HEK293 (cell line): ENCODE results near the gene ZMYND12.

ENCODE experiments used
- GLIS1 ChIP-seq: fragments of 450-650 bp; formaldehyde crosslinking; IDR thresholded peaks from 2 replicates; pipeline ENCODE4 v1.5.1; 2016; ENCODE audit warnings: missing biosample characterization, missing genetic modification characterization
- HOXA7 ChIP-seq: sonication (generic); formaldehyde crosslinking; IDR thresholded peaks from 2 replicates; pipeline ENCODE4 v1.8.1; 2022; ENCODE audit warnings: missing genetic modification reagents, borderline replicate concordance
- SP2 ChIP-seq: fragments of 450-650 bp; formaldehyde crosslinking; IDR thresholded peaks from 2 replicates; pipeline ENCODE4 v1.5.1; 2016; ENCODE audit warnings: missing biosample characterization, missing genetic modification characterization
- YY1 ChIP-seq: fragments of 450-650 bp; formaldehyde crosslinking; IDR thresholded peaks from 2 replicates; pipeline ENCODE4 v1.5.1; 2018; ENCODE audit warnings: missing biosample characterization, missing genetic modification characterization
- ZBTB48 ChIP-seq: fragments of 450-650 bp; formaldehyde crosslinking; IDR thresholded peaks from 2 replicates; pipeline ENCODE4 v1.5.1; 2016; ENCODE audit warnings: missing biosample characterization, missing genetic modification characterization
- ZNF138 ChIP-seq: fragments of 450-650 bp; formaldehyde crosslinking; IDR thresholded peaks from 2 replicates; pipeline ENCODE4 v1.5.1; 2016; ENCODE audit warnings: missing biosample characterization, missing genetic modification characterization, borderline replicate concordance
- ZNF146 ChIP-seq: fragments of 450-650 bp; formaldehyde crosslinking; IDR thresholded peaks from 2 replicates; pipeline ENCODE4 v1.5.1; 2016; ENCODE audit warnings: missing biosample characterization, missing genetic modification characterization
- ZNF19 ChIP-seq: fragments of 450-650 bp; formaldehyde crosslinking; IDR thresholded peaks from 2 replicates; pipeline ENCODE4; 2016; ENCODE audit warnings: missing biosample characterization, missing genetic modification characterization, low read depth
- ZNF24 ChIP-seq: fragments of 450-650 bp; formaldehyde crosslinking; IDR thresholded peaks from 2 replicates; pipeline ENCODE4 v1.5.1; 2016; ENCODE audit warnings: missing biosample characterization, missing genetic modification characterization
- ZNF274 ChIP-seq, 2 experiments: fragments of 200-500 bp in 1 of 2; fragments of 450-650 bp in 1 of 2; sonication (Bioruptor generic) in 1 of 2; formaldehyde crosslinking in 1 of 2; IDR thresholded peaks; 2 replicates each; pipeline versions ENCODE4 v1.5.1 to v1.6.1; 2014 to 2016; ENCODE audit warnings: borderline replicate concordance in 1 of 2, inconsistent platforms in 1 of 2, low read length in 1 of 2, missing biosample characterization in 1 of 2, missing genetic modification characterization in 1 of 2
- ZNF311 ChIP-seq: fragments of 450-650 bp; formaldehyde crosslinking; IDR thresholded peaks from 2 replicates; pipeline ENCODE4 v1.5.1; 2017; ENCODE audit warnings: missing biosample characterization, missing genetic modification characterization, borderline replicate concordance
- ZNF707 ChIP-seq: fragments of 450-650 bp; formaldehyde crosslinking; IDR thresholded peaks from 2 replicates; pipeline ENCODE4 v1.5.1; 2016; ENCODE audit warnings: missing biosample characterization, missing genetic modification characterization
- TF ChIP-seq, protein P1 (sequence below): fragments of 450-650 bp; formaldehyde crosslinking; IDR thresholded peaks from 2 replicates; pipeline ENCODE4 v1.5.1; 2016; ENCODE audit warnings: missing biosample characterization, missing genetic modification characterization

DNA sequence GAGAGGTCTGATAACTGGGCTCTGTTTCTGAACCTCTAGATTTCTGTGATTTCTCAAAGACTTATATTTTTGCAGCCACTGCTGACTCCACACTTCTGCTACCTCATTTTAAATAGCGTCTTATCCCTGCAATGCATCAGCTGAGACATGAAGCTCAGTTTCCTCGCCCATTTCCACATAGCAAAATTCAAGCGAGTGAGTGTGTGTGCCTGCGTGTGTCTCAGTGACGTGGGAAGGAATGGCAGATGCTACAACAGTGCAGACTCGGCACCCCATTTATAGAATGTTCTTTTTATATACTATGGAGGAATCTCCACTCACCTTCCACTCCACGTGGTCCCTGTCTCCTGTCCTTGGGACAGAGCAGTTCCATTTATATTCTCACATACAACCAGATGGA lies 35.7 kb downstream of the ZMYND12 start:
- no peak for TF ChIP-seq SP2 (tag by site-specific recombination)
- no peak for TF ChIP-seq ZNF138 (tag by site-specific recombination)
- no peak for TF ChIP-seq ZNF274 (IDR thresholded peaks at IDR 0.05; ENCODE audit: low read length)
- no peak for TF ChIP-seq ZNF274 (tag by site-specific recombination; IDR thresholded peaks at IDR 0.05; ENCODE audit: borderline replicate concordance)
- TF ChIP-seq, protein P1, sequence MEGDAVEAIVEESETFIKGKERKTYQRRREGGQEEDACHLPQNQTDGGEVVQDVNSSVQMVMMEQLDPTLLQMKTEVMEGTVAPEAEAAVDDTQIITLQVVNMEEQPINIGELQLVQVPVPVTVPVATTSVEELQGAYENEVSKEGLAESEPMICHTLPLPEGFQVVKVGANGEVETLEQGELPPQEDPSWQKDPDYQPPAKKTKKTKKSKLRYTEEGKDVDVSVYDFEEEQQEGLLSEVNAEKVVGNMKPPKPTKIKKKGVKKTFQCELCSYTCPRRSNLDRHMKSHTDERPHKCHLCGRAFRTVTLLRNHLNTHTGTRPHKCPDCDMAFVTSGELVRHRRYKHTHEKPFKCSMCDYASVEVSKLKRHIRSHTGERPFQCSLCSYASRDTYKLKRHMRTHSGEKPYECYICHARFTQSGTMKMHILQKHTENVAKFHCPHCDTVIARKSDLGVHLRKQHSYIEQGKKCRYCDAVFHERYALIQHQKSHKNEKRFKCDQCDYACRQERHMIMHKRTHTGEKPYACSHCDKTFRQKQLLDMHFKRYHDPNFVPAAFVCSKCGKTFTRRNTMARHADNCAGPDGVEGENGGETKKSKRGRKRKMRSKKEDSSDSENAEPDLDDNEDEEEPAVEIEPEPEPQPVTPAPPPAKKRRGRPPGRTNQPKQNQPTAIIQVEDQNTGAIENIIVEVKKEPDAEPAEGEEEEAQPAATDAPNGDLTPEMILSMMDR (tag by site-specific recombination), result no peak
- TF ChIP-seq YY1 (tag by site-specific recombination), result no peak
- no peak for TF ChIP-seq ZNF146
- no peak for TF ChIP-seq HOXA7 (CRISPR knock-in tag)
- TF ChIP-seq ZNF19 (tag by site-specific recombination), result no peak
- TF ChIP-seq ZNF707 (tag by site-specific recombination), result no peak
- TF ChIP-seq ZBTB48, result no peak
- no peak for TF ChIP-seq ZNF24 (tag by site-specific recombination)
- TF ChIP-seq ZNF311 (tag by site-specific recombination), result no peak
- no peak for TF ChIP-seq GLIS1 (tag by site-specific recombination)
